Neural cell (in vitro differentiated cells): ENCODE results near the gene PTGIS. TPM values are rescaled to one million over a fixed set of nuclear protein-coding genes. Genes with fewer than 3 reads are reported as not detected.

Source experiments
- H2AFZ ChIP-seq: fragments of 200-600, 300-800 bp; sonication (generic), shearing (Covaris generic); 2 replicates; pipeline ENCODE4 v1.6.0; 2014; ENCODE audit warnings: low read depth, mild to moderate bottlenecking, antibody characterized with exemption, low read length, moderate library complexity
- H3F3A ChIP-seq: fragments of 200-600 bp; shearing (Covaris generic); 2 replicates; pipeline ENCODE4 v1.6.1; 2016; ENCODE audit warnings: mild to moderate bottlenecking, moderate library complexity, mixed read lengths, antibody characterized with exemption, low read length; ENCODE audit not compliant: insufficient read depth, poor library complexity, severe bottlenecking
- H3K27ac ChIP-seq: fragments of 200-600, 300-800 bp; sonication (generic), shearing (Covaris generic); 2 replicates; pipeline ENCODE4 v1.5.1; 2014; ENCODE audit warnings: mild to moderate bottlenecking, low read length, moderate library complexity
- H3K27me3 ChIP-seq: fragments of 300-800, 200-600 bp; sonication (generic), shearing (Covaris generic); 2 replicates; pipeline ENCODE4 v1.6.0; 2014; ENCODE audit warnings: mild to moderate bottlenecking, low read depth, low read length, moderate library complexity; ENCODE audit not compliant: insufficient read depth
- H3K36me3 ChIP-seq: fragments of 300-800, 200-600 bp; sonication (generic), shearing (Covaris generic); 2 replicates; pipeline ENCODE4 v1.5.1; 2014; ENCODE audit warnings: mild to moderate bottlenecking, antibody characterized with exemption, low read length, moderate library complexity; ENCODE audit not compliant: insufficient read depth
- H3K4me2 ChIP-seq: fragments of 300-800, 200-600 bp; sonication (generic), shearing (Covaris generic); 2 replicates; pipeline ENCODE4 v1.6.0; 2014; ENCODE audit warnings: mild to moderate bottlenecking, low read length
- H3K4me3 ChIP-seq: fragments of 300-800, 200-600 bp; sonication (generic), shearing (Covaris generic); 2 replicates; pipeline ENCODE4 v1.5.1; 2014; ENCODE audit warnings: mild to moderate bottlenecking, low read length, moderate library complexity
- H3K79me2 ChIP-seq: fragments of 200-600 bp; shearing (Covaris generic); replicated peaks from 2 replicates; pipeline ENCODE4 v1.6.0; 2014; ENCODE audit warnings: mild to moderate bottlenecking, low read length, moderate library complexity; ENCODE audit not compliant: insufficient read depth
- H3K9ac ChIP-seq: fragments of 300-800, 200-600 bp; sonication (generic), shearing (Covaris generic); 2 replicates; pipeline ENCODE4 v1.6.1; 2016; ENCODE audit warnings: mild to moderate bottlenecking, low read length, mixed read lengths
- H3K9me2 ChIP-seq: fragments of 200-600 bp; shearing (Covaris generic); 2 replicates; pipeline ENCODE4 v1.6.1; 2016; ENCODE audit warnings: mild to moderate bottlenecking, low read length, mixed read lengths; ENCODE audit not compliant: insufficient read depth
- H3K9me3 ChIP-seq: fragments of 200-600, 300-800 bp; sonication (generic), shearing (Covaris generic); 2 replicates; pipeline ENCODE4 v1.6.1; 2016; ENCODE audit warnings: mild to moderate bottlenecking, mixed run types, low read length, moderate library complexity, mixed read lengths
- H4K20me1 ChIP-seq: fragments of 200-600 bp; shearing (Covaris generic); 2 replicates; pipeline ENCODE4 v1.6.1; 2016; ENCODE audit warnings: mild to moderate bottlenecking, mixed run types; ENCODE audit not compliant: insufficient read depth
- CTCF ChIP-seq: fragments of 450-650 bp; IDR thresholded peaks from 2 replicates; pipeline ENCODE4 v1.5.1; 2014; ENCODE audit warnings: antibody characterized with exemption, mild to moderate bottlenecking, moderate library complexity; ENCODE audit not compliant: poor library complexity, severe bottlenecking
- EP300 ChIP-seq: fragments of 450-650 bp; conservative IDR thresholded peaks from 2 replicates; pipeline ENCODE4 v1.6.1; 2014; ENCODE audit warnings: antibody characterized with exemption, mild to moderate bottlenecking, moderate library complexity; ENCODE audit not compliant: poor library complexity, severe bottlenecking
- EZH2 ChIP-seq: fragments of 200-600, 300-800 bp; shearing (Covaris generic), sonication (generic); IDR thresholded peaks from 2 replicates; pipeline ENCODE4 v1.6.1; 2014; ENCODE audit warnings: antibody characterized with exemption, low read length, borderline replicate concordance, mild to moderate bottlenecking; ENCODE audit not compliant: insufficient read depth, poor library complexity, severe bottlenecking
- MXI1 ChIP-seq: fragments of 450-650 bp; conservative IDR thresholded peaks from 2 replicates; pipeline ENCODE4 v1.6.1; 2014; ENCODE audit warnings: antibody characterized with exemption, mild to moderate bottlenecking; ENCODE audit not compliant: poor library complexity, severe bottlenecking
- POLR2AphosphoS5 ChIP-seq: IDR thresholded peaks from 2 replicates; pipeline ENCODE4 v1.6.1; 2012
- RAD21 ChIP-seq: fragments of 450-650 bp; conservative IDR thresholded peaks from 2 replicates; pipeline ENCODE4 v1.6.1; 2014; ENCODE audit warnings: antibody characterized with exemption, mild to moderate bottlenecking, moderate library complexity
- REST ChIP-seq: IDR thresholded peaks from 2 replicates; pipeline ENCODE4 v1.6.1; 2012; ENCODE audit warnings: borderline replicate concordance
- SMC3 ChIP-seq: fragments of 450-650 bp; conservative IDR thresholded peaks from 2 replicates; pipeline ENCODE4 v1.6.1; 2014; ENCODE audit warnings: antibody characterized with exemption, mild to moderate bottlenecking, moderate library complexity; ENCODE audit not compliant: poor library complexity
- TAF1 ChIP-seq: IDR thresholded peaks from 2 replicates; pipeline ENCODE4 v1.6.1; 2012; ENCODE audit warnings: low read depth
- polyA plus RNA-seq: library from polyadenylated mRNA; depleted of rRNA; stranded (reverse); fragments of >200 nt; gene quantifications from 2 replicates; pipeline ENCODE4 v1.2.3, GENCODE V29; 2014

Gene PTGIS
- polyA plus RNA-seq, 1 donor from 2014 or later, result 3.2 TPM

- Histone ChIP-seq H2AFZ (no peak overlapping the region), H3K9ac (no peak overlapping the region), H3K27me3 (no peaks in the 10 kb centered on the region), H3K9me3 (no peaks in the 10 kb centered on the region), H4K20me1 (no peaks in the 10 kb centered on the region), H3K9me2 (no peaks in the 10 kb centered on the region), H3F3A (no peaks in the 10 kb centered on the region), H3K79me2 (no peaks in the 10 kb centered on the region), H3K4me2 (no peak overlapping the region), H3K4me3 (no peak overlapping the region), H3K27ac (no peak overlapping the region), H3K36me3 (no peaks in the 10 kb centered on the region)
- no peak for TF ChIP-seq RAD21
- TF ChIP-seq MXI1, result no peak
- TF ChIP-seq SMC3, result no peak
- TF ChIP-seq REST, result no peak
- TF ChIP-seq EP300, result no peak
- no peak for TF ChIP-seq POLR2AphosphoS5
- TF ChIP-seq EZH2, result no peak
- TF ChIP-seq TAF1, result no peak
- no peak for TF ChIP-seq CTCF
Measured at GRCh38 chr20:49602345-49603208, 34.6 kb upstream of the PTGIS start.

GRCh38 chr20:49601153-49601924 lies 33.4 kb upstream of the PTGIS start:
- H3K9me2 ChIP-seq, result no peaks in the 10 kb centered on the region
- H3K79me2 ChIP-seq, result no peaks in the 10 kb centered on the region
- H3K36me3 ChIP-seq, result no peaks in the 10 kb centered on the region
- H2AFZ ChIP-seq, result no peak overlapping the region
- no peak for TF ChIP-seq EP300
- TF ChIP-seq CTCF, result no peak
- TF ChIP-seq TAF1, result no peak
- TF ChIP-seq EZH2, result no peak
- TF ChIP-seq MXI1, result no peak
- TF ChIP-seq RAD21, result no peak
- TF ChIP-seq POLR2AphosphoS5, result no peak
- no peak for TF ChIP-seq SMC3
- no peak for TF ChIP-seq REST
- H4K20me1 ChIP-seq, result no peaks in the 10 kb centered on the region
- no peaks in the 10 kb centered on the region for H3K27me3 ChIP-seq
- no peak overlapping the region for H3K4me3 ChIP-seq
- no peaks in the 10 kb centered on the region for H3K9me3 ChIP-seq
- H3F3A ChIP-seq, result no peaks in the 10 kb centered on the region
- H3K9ac ChIP-seq, result no peak overlapping the region
- no peak overlapping the region for H3K4me2 ChIP-seq
- no peak overlapping the region for H3K27ac ChIP-seq
